ENCODE data around the gene RO60. TPM values are rescaled to one million over a fixed set of nuclear protein-coding genes. Genes with fewer than 3 reads are reported as not detected.

RO60 gene
- total and polyA plus RNA-seq, 2 of the 13 experiments (the other 11 are each of a cell fraction or from before 2014, with no cell fraction given): 20.3 to 53.7 TPM

- TF ChIP-seq ZNF337 (CRISPR knock-in tag; IDR thresholded peaks at IDR 0.05; ENCODE audit: borderline replicate concordance, low read depth) (no peak), PRDM15 (CRISPR knock-in tag; IDR thresholded peaks at IDR 0.05) (0 out of 2 replicates have a peak, but pooled peaks have one; percentile 34), SUZ12 (IDR thresholded peaks at IDR 0.05; ENCODE audit: low read depth, low read length) (no peak), CERS6 (CRISPR knock-in tag; IDR thresholded peaks at IDR 0.05) (no peak), RBFOX2 (IDR thresholded peaks at IDR 0.05; ENCODE audit: low read depth, low read length) (peak; percentile 86), ZNF740 (CRISPR knock-in tag; IDR thresholded peaks at IDR 0.05) (no peak), YEATS4 (CRISPR knock-in tag; IDR thresholded peaks at IDR 0.05; ENCODE audit: borderline replicate concordance) (peak; percentile 74; the same call in 1 of the 2 replicates), ZNF260 (CRISPR knock-in tag; IDR thresholded peaks at IDR 0.05; ENCODE audit: borderline replicate concordance, low read depth) (no peak), ZNF7 (CRISPR knock-in tag; IDR thresholded peaks at IDR 0.05) (no peak), E2F2 (CRISPR knock-in tag; IDR thresholded peaks at IDR 0.05; ENCODE audit: borderline replicate concordance) (0 out of 2 replicates have a peak, but pooled peaks have one; percentile 30), ZNF607 (CRISPR knock-in tag; IDR thresholded peaks at IDR 0.05; ENCODE audit: borderline replicate concordance) (no peak), ZFP1 (CRISPR knock-in tag; IDR thresholded peaks at IDR 0.05) (no peak), GMEB2 (CRISPR knock-in tag; IDR thresholded peaks at IDR 0.05; ENCODE audit: low read depth) (no peak), CREB1 (IDR thresholded peaks at IDR 0.05) (no peak), CREB1 (CRISPR knock-in tag; IDR thresholded peaks at IDR 0.05) (no peak), ZNF484 (CRISPR knock-in tag; IDR thresholded peaks at IDR 0.05; ENCODE audit: borderline replicate concordance, low read depth) (no peak), REPIN1 (CRISPR knock-in tag; IDR thresholded peaks at IDR 0.05; ENCODE audit: borderline replicate concordance, low read depth) (no peak), RFX5 (IDR thresholded peaks at IDR 0.05; ENCODE audit: low read depth, low read length) (no peak), TMF1 (CRISPR knock-in tag; IDR thresholded peaks at IDR 0.05; ENCODE audit: low read depth) (peak; percentile 28; the same call in 1 of the 2 replicates), ZNF510 (CRISPR knock-in tag; IDR thresholded peaks at IDR 0.05; ENCODE audit: low read depth) (no peak), RBM22 (optimal IDR thresholded peaks at IDR 0.05; ENCODE audit: low read length) (no peak)
Measured at GRCh38 chr1:193104907-193105820, 45.8 kb downstream of the RO60 start, which contains the start of gene GLRX2 (continued).

Data from HepG2 (cell line).